AG04449 (cell line): ENCODE results near the gene VWDE.

Source experiments
- CTCF ChIA-PET: fragments of 350-600 bp; formaldehyde crosslinking; extraction: SDS; loops from one replicate; lab custom pipeline; 2021; ENCODE audit warnings: antibody characterized with exemption; lab: Yijun Ruan, JAX
- POLR2A ChIA-PET: fragments of 400-600, 350-600 bp; formaldehyde crosslinking; extraction: SDS; loops from one replicate; lab custom pipeline; 2020; ENCODE audit warnings: antibody characterized with exemption, inconsistent platforms; lab: Yijun Ruan, JAX
- DNase-seq: peaks from one replicate; pipeline ENCODE4 v3.0.0-alpha.2; 2010; ENCODE audit warnings: low read depth, low spot score
- H3K4me3 ChIP-seq: 2 replicates; pipeline ENCODE4 v1.5.1; 2011; ENCODE audit warnings: low read depth, mild to moderate bottlenecking, control low read depth, low read length
- CTCF ChIP-seq: IDR thresholded peaks from one replicate; pipeline ENCODE4 v1.5.1; 2011; ENCODE audit warnings: mild to moderate bottlenecking, moderate library complexity, low read length, control low read depth, inconsistent platforms; ENCODE audit not compliant: insufficient read depth; ENCODE audit errors: missing control alignments

The VWDE gene

GRCh38 chr7:12377406-12377805 lies 26.3 kb downstream of the VWDE start:
- TF ChIP-seq CTCF: no peak
- POLR2A ChIA-PET: no interaction called here
- CTCF ChIA-PET: no interaction called here

DNA sequence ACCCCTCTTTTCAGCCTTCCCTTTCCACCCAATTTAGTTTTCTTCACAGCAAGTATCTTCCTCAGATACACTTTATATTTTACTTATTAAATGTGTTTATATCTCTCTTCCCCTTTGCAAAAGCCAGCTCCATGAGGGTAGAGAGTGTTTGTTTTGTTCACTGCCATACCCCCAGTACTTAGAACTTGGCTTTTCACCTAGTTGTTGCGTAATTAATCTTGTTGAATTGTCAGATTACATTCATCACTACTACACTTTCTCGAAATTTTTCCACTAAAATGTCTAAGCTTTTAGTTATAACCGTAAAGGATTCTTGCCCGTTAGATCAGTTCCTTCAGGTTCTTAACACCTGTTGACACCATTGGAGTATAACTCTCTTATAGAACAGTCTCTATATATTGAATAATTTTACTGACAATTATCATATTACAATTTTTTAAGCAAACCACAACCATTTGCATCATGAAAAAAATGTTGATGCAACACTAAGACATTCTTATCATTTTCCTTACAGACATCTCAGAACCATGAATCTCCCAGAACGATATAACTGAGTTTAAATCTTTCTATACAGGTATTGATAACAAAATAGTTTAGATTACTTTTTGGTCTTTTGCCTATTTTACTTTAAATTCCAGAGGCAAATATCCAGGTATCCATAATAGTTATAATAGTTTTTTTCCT lies 29.9 kb downstream of the VWDE start:
- ChIA-PET POLR2A (no interaction called here), CTCF (no interaction called here)
- DNase-seq: no peak
- H3K4me3 ChIP-seq: no peak overlapping the region
- TF ChIP-seq CTCF: no peak

More at GRCh38 chr7:12377406-12377805, 26.3 kb downstream of the VWDE start:
- H3K4me3 ChIP-seq: no peak overlapping the region
- no peak for DNase-seq

DNA sequence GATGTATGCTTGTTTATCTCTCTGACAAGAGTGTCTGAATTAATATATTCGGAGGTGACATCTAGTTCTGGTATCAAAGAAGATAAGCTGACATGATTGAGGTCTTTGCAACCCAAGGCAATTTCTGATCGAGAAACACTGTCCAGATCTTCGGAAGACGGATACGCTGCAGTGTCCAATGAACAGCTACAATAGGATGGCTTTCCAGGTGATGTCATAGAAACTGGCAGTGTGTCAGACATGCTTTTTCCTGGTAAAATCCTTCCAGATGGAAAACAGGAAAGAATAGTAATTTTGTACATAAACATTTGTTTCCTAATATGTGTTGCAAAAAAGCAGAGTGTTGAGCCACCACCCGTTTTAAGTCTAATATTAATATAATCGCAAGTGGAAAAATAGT lies 33.4 kb downstream of the VWDE start:
- ChIA-PET CTCF (no interaction called here), POLR2A (no interaction called here)
- no peak for DNase-seq
- TF ChIP-seq CTCF: no peak
- H3K4me3 ChIP-seq: no peak overlapping the region

DNA sequence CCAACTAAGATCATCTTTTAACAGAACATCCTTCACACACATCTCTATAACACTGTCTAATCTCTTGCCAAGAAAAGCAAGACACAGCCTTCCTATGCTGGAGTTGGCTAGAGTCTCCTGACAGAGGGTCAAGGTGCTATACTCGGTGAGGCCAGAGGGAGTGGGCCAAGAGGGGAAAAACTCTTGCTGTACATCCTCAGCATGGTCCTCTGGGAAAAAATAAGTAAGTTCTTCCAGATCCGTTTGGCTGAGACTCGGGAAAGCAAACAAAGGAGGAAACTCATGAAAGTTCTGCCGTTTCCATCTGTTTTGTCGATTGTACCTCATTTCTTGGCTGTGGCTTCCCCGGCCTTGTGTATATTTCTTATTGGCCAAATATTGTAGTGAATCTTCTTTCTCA lies 33.9 kb downstream of the VWDE start:
- no peak overlapping the region for H3K4me3 ChIP-seq
- POLR2A ChIA-PET: no interaction called here
- TF ChIP-seq CTCF: no peak
- DNase-seq: no peak
- CTCF ChIA-PET: no interaction called here

DNA sequence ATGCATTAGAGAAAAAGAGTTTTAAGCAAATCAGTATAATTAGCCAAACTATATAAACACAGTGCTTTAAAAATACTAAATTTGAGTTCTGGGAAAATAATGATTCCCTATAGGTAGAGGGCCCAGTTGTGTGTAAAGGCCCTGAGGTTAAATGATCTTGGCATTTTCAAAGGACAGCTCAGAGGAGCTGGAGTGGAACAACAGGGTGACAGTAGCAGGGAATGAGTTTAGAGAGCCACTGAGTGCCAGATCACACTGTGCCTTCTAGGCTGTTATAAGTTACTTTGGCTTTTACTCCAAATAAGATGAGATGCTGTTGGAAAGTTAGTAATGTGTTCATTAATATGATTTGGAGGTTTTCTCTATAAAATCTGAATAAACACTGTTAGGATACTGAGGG lies 34.6 kb downstream of the VWDE start:
- ChIA-PET POLR2A (no interaction called here), CTCF (no interaction called here)
- H3K4me3 ChIP-seq: no peak overlapping the region
- no peak for DNase-seq
- no peak for TF ChIP-seq CTCF

- DNase-seq: no peak
- CTCF ChIA-PET: no interaction called here
- POLR2A ChIA-PET: no interaction called here
- no peak for TF ChIP-seq CTCF
- no peak overlapping the region for H3K4me3 ChIP-seq
Measured at GRCh38 chr7:12360948-12361347, 42.7 kb downstream of the VWDE start.
